Measurements from ENCODE around the gene MZF1. TPM values are rescaled to one million over a fixed set of nuclear protein-coding genes. Genes with fewer than 3 reads are reported as not detected.

MZF1 gene
- total and polyA plus RNA-seq, 10 of the 15 experiments (the other 5 are each of a cell fraction or from before 2014, with no cell fraction given), result 0.38 to 14.7 (median 7.2) TPM

DNA sequence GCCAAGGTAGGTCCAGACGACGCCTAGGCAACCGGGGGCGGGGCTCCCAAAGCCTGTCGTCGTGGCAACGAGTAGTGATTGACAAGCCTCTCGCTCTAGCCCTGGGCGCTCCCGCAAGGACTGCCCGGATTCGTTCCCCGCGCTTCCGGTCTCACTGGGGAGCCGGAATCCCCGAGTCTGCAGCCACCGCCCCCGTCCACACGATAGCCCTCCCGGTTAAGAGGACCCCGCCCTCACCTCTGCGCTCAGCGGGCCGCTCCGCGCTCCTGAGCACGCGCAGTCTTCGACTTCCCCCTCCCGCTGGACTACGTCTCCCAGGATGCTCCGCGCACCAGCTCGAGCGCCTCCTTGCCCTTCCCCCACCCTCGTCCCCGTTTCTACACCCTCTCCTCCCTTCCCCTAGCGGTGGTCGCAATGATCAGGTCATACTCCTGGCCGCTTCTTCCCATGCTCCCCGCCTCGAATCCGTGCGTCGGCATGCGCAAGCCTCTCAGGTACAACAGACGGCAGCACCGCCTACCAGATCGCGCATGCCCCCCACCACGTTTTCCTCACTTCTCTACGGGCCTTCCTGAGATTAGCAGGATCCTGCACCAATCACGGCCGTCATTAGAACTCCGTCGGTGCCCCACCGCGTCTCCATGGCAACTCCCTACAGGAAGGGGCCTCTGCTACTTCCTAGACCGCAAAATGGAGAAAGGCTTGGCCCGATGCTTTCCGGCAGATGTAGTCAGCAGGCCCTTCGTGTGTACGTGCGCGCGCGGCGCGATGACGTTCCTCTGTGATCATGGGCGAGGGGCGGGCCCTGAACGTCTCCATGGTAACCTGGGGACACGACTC is at the start of gene MZF1 (continued):
- TF ChIP-seq, protein P1, sequence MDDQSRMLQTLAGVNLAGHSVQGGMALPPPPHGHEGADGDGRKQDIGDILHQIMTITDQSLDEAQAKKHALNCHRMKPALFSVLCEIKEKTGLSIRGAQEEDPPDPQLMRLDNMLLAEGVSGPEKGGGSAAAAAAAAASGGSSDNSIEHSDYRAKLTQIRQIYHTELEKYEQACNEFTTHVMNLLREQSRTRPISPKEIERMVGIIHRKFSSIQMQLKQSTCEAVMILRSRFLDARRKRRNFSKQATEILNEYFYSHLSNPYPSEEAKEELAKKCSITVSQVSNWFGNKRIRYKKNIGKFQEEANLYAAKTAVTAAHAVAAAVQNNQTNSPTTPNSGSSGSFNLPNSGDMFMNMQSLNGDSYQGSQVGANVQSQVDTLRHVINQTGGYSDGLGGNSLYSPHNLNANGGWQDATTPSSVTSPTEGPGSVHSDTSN (IDR thresholded peaks at IDR 0.05; ENCODE audit: insufficient replicate concordance, low read depth, low read length), result peak; percentile 97
- TF ChIP-seq CBFB (IDR thresholded peaks at IDR 0.05; ENCODE audit: low read depth) (peak; percentile 87), CHD2 (IDR thresholded peaks at IDR 0.05; ENCODE audit: borderline replicate concordance, low read depth, low read length) (peak; percentile 92), EP300 (IDR thresholded peaks at IDR 0.05; ENCODE audit: borderline replicate concordance in 1 of 2, control insufficient read depth in 1 of 2, low read depth in 2 of 2, low read length in 2 of 2) (peak in 1 of 2 experiments; percentile 41; a peak in 2 of 4 replicates), SREBF1 (IDR thresholded peaks at IDR 0.05; ENCODE audit: low read length) (0 out of 2 replicates have a peak, but pooled peaks have one; percentile 34), RELA (IDR thresholded peaks at IDR 0.05; ENCODE audit: borderline replicate concordance, partially characterized antibody) (peak; percentile 44), SMAD1 (IDR thresholded peaks at IDR 0.05; ENCODE audit: low read depth, partially characterized antibody) (peak; percentile 67), SMARCA5 (IDR thresholded peaks at IDR 0.05) (peak; percentile 95), NFYB (IDR thresholded peaks at IDR 0.05; ENCODE audit: insufficient read depth, low read depth, low read length) (peak; percentile 68), RB1 (IDR thresholded peaks at IDR 0.05; ENCODE audit: borderline replicate concordance) (peak; percentile 79), ZZZ3 (IDR thresholded peaks at IDR 0.05; ENCODE audit: control insufficient read depth, insufficient read length, low read depth) (no peak), SRF (IDR thresholded peaks at IDR 0.05; ENCODE audit: low read depth in 2 of 2, low read length in 2 of 2) (peak; percentile 9 to 66; a peak in 2 of 4 replicates), CHD4 (IDR thresholded peaks at IDR 0.05) (no peak), KDM1A (IDR thresholded peaks at IDR 0.05; ENCODE audit: borderline replicate concordance) (no peak), IKZF2 (IDR thresholded peaks at IDR 0.05) (no peak; a peak in 2 of 4 replicates), CBX5 (IDR thresholded peaks at IDR 0.05; ENCODE audit: low read depth) (no peak)
- TF ChIP-seq, protein P2, sequence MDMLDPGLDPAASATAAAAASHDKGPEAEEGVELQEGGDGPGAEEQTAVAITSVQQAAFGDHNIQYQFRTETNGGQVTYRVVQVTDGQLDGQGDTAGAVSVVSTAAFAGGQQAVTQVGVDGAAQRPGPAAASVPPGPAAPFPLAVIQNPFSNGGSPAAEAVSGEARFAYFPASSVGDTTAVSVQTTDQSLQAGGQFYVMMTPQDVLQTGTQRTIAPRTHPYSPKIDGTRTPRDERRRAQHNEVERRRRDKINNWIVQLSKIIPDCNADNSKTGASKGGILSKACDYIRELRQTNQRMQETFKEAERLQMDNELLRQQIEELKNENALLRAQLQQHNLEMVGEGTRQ (IDR thresholded peaks at IDR 0.05; ENCODE audit: borderline replicate concordance, low read depth, low read length), result no peak; the same call in 1 of the 2 replicates
- TF ChIP-seq, protein P3, sequence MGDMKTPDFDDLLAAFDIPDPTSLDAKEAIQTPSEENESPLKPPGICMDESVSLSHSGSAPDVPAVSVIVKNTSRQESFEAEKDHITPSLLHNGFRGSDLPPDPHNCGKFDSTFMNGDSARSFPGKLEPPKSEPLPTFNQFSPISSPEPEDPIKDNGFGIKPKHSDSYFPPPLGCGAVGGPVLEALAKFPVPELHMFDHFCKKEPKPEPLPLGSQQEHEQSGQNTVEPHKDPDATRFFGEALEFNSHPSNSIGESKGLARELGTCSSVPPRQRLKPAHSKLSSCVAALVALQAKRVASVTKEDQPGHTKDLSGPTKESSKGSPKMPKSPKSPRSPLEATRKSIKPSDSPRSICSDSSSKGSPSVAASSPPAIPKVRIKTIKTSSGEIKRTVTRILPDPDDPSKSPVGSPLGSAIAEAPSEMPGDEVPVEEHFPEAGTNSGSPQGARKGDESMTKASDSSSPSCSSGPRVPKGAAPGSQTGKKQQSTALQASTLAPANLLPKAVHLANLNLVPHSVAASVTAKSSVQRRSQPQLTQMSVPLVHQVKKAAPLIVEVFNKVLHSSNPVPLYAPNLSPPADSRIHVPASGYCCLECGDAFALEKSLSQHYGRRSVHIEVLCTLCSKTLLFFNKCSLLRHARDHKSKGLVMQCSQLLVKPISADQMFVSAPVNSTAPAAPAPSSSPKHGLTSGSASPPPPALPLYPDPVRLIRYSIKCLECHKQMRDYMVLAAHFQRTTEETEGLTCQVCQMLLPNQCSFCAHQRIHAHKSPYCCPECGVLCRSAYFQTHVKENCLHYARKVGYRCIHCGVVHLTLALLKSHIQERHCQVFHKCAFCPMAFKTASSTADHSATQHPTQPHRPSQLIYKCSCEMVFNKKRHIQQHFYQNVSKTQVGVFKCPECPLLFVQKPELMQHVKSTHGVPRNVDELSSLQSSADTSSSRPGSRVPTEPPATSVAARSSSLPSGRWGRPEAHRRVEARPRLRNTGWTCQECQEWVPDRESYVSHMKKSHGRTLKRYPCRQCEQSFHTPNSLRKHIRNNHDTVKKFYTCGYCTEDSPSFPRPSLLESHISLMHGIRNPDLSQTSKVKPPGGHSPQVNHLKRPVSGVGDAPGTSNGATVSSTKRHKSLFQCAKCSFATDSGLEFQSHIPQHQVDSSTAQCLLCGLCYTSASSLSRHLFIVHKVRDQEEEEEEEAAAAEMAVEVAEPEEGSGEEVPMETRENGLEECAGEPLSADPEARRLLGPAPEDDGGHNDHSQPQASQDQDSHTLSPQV (IDR thresholded peaks at IDR 0.05), result no peak
- TF ChIP-seq, protein P4, sequence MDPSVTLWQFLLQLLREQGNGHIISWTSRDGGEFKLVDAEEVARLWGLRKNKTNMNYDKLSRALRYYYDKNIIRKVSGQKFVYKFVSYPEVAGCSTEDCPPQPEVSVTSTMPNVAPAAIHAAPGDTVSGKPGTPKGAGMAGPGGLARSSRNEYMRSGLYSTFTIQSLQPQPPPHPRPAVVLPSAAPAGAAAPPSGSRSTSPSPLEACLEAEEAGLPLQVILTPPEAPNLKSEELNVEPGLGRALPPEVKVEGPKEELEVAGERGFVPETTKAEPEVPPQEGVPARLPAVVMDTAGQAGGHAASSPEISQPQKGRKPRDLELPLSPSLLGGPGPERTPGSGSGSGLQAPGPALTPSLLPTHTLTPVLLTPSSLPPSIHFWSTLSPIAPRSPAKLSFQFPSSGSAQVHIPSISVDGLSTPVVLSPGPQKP (IDR thresholded peaks at IDR 0.05; ENCODE audit: low read depth, low read length), result peak; percentile 85
- TF ChIP-seq, protein P5, sequence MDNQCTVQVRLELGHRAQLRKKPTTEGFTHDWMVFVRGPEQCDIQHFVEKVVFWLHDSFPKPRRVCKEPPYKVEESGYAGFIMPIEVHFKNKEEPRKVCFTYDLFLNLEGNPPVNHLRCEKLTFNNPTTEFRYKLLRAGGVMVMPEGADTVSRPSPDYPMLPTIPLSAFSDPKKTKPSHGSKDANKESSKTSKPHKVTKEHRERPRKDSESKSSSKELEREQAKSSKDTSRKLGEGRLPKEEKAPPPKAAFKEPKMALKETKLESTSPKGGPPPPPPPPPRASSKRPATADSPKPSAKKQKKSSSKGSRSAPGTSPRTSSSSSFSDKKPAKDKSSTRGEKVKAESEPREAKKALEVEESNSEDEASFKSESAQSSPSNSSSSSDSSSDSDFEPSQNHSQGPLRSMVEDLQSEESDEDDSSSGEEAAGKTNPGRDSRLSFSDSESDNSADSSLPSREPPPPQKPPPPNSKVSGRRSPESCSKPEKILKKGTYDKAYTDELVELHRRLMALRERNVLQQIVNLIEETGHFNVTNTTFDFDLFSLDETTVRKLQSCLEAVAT (IDR thresholded peaks at IDR 0.05), result peak; percentile 88
